Fibroblast of mammary gland (primary cell): ENCODE measurements around the gene DEPDC5.

ENCODE experiments used
- DNase-seq: peaks from one replicate; pipeline ENCODE4 v3.0.0-alpha.2; 2010; ENCODE audit warnings: low read depth
- H3K4me3 ChIP-seq: 2 replicates; pipeline ENCODE4 v1.5.1; 2011; ENCODE audit warnings: low read depth, mild to moderate bottlenecking, low read length, moderate library complexity; ENCODE audit not compliant: control insufficient read depth
- TF ChIP-seq, protein P1 (sequence below): conservative IDR thresholded peaks from 2 replicates; pipeline ENCODE4 v1.5.1; 2011; ENCODE audit warnings: low read depth, low read length, inconsistent platforms; ENCODE audit not compliant: control insufficient read depth, insufficient read depth

DEPDC5 gene

DNA sequence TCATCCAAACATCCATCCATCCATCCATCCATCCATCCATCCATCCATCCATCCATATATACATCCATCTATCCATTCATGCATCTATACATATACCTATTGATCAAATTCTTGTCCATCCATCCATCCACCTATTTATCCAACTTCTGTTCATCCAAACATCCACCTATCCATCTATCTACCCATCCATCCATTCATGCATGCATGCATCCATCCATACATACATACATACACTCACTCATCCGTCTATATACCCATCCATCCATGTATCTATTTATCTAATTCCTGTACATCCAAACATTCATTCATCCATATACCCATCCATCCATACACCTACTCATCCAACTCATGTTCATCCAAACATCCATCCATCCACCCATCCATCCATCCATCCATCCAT is 171.2 kb downstream of the DEPDC5 start:
- no peak overlapping the region for H3K4me3 ChIP-seq
- no peak for DNase-seq
- TF ChIP-seq, protein P1, sequence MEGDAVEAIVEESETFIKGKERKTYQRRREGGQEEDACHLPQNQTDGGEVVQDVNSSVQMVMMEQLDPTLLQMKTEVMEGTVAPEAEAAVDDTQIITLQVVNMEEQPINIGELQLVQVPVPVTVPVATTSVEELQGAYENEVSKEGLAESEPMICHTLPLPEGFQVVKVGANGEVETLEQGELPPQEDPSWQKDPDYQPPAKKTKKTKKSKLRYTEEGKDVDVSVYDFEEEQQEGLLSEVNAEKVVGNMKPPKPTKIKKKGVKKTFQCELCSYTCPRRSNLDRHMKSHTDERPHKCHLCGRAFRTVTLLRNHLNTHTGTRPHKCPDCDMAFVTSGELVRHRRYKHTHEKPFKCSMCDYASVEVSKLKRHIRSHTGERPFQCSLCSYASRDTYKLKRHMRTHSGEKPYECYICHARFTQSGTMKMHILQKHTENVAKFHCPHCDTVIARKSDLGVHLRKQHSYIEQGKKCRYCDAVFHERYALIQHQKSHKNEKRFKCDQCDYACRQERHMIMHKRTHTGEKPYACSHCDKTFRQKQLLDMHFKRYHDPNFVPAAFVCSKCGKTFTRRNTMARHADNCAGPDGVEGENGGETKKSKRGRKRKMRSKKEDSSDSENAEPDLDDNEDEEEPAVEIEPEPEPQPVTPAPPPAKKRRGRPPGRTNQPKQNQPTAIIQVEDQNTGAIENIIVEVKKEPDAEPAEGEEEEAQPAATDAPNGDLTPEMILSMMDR = no peak

DNA sequence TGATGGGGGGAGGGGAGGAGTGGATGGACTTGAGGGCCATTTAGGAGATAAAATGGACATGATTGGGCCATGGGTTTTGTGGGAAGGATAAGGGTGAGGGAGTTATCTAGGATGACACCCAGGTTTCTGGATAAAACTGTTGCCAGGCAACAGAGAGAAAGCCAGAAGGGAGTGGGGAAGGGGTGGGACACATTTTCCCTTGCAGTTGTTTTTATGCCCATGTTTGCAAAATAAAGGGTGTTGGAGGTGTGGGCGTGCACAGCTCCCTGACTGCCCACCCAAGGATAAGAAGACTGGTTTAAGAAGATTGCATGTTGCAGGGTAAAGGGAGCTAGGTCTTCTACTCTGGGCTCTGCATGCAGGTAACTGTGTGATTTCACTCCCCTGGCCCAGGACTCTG is 172.2 kb downstream of the DEPDC5 start:
- no peak overlapping the region for H3K4me3 ChIP-seq
- TF ChIP-seq, protein P1 = no peak
- no peak for DNase-seq

DNA sequence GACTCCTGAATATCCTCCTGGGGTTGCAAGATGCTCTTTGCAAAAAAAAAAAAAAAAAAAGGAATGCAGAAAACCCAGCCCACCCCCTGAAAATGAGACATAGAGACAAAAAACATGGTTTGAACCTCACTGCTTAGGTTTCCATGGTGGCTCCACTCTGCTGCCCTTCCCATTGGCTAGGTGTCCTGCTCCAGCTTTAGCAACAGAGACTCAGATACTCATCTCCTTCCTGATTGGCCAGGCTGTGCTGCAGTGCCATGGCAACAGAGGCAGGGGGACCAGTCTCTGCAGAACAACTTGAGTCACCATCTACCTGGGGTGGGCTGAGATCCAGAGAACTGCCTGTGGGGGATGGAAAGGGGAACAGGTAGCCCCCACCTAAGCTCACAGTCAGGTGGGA is 173.2 kb downstream of the DEPDC5 start:
- TF ChIP-seq, protein P1 = no peak
- no peak for DNase-seq
- no peak overlapping the region for H3K4me3 ChIP-seq

DNA sequence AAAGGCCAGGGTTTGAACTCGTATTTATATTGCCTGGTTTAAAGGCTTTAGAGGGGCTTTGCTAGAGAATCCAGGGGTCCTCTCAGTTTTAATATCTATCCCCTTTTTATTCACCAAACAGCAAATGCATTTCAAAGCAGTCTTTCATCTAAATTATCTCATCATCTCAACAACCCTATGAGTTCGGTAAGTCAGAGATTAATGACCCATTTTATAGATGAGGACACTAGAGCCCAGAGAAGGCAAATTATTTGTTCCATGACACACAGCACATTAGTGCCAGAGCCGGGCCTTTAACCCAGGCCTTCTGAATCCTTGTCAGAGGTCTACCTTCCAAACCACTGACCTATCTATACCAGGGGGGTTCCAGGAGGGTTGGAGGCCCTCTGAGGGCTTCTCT is 173.7 kb downstream of the DEPDC5 start:
- TF ChIP-seq, protein P1 = no peak
- H3K4me3 ChIP-seq = no peak overlapping the region

DNA sequence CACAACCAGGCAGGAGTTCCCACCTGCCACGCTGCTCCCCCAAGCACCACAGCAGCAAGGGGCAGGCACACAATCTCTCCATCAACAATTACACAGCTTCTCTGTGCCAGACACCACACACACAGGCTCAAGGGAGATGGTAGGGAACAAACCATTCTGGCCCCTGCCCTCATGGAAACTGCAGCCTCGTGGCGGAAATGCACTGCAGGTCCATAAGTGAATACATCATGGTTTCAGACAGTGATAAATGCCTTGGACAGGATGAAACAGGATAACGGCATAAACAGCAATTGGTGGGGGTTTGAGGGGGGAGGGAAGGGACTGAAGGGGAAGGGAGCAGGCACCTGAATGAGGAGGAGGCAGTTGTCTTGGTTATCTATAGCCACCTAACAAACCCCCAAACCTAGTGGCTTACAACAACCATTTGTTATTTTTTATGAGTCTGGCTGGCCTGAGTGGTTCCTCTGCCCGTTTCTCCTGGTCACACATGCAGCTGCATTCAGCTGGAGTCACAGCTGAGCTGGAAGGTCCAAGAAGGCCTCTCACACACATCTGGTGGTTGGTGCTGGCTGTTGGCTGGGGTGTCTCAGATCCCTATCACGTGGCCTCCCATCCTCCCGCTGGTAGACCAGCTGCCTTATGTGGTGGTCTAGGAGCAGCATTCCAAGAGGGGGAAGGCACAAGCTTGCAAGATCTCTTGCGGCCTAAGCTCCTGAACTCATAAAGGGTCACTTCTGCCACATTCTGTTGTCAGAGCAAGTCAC is 175.5 kb downstream of the DEPDC5 start:
- no peak overlapping the region for H3K4me3 ChIP-seq
- TF ChIP-seq, protein P1 = no peak
- DNase-seq = no peak

More for the DNA sequence above, 173.7 kb downstream of the DEPDC5 start:
- DNase-seq = no peak

DNA sequence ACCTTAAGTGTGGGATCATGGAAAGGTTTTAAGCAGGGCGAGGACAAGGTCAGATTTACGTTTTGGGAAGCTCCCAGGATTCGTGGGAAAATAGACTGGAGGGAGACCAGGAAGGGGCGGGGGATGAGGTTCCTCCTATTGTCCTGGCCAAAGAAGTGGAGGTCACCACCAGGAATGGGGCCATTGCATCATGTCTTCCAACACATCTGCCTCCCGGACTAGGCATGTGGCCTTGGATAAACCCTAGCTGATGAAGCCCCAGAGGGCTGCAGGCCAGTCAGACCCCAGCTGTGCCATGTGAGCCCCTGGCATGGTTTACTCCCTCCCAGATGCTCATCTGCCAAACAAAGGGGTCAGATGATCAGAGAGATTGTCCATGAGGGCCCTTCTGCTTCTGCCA is 179.0 kb downstream of the DEPDC5 start:
- TF ChIP-seq, protein P1 = no peak
- no peak for DNase-seq
- H3K4me3 ChIP-seq = no peak overlapping the region
